HS-5 (cell line): ENCODE results near the gene GPX1.
"Not testable (repeated sequence)": the region's sequence is repeated elsewhere in the genome, so short reads cannot be mapped to it uniquely, and the experiment has no call there.

ENCODE experiments used
- DNase-seq: peaks from one replicate; pipeline ENCODE4 v3.0.0-alpha.2; 2012; ENCODE audit warnings: low read depth

GPX1 gene

GRCh38 chr3:49358217-49358883 is at the start of gene GPX1:
Gene GPX1, minus strand, starts transcription at chr3:49358353. Its CDS starts 75 bp downstream, at chr3:49358278.
- DNase-seq: peak; percentile 82

- no peak for DNase-seq
These were observed 48.7 kb upstream of the GPX1 start for GRCh38 chr3:49406571-49407565.

GRCh38 chr3:49405570-49405969 is 47.4 kb upstream of the GPX1 start:
- not testable (repeated sequence) for DNase-seq

GRCh38 chr3:49403891-49404290 is 45.7 kb upstream of the GPX1 start:
- no peak for DNase-seq

- DNase-seq: no peak
These were observed 43.6 kb upstream of the GPX1 start for GRCh38 chr3:49401766-49402165.

GRCh38 chr3:49399461-49399860 is 41.3 kb upstream of the GPX1 start:
- DNase-seq: no peak

GRCh38 chr3:49397470-49397869 is 39.3 kb upstream of the GPX1 start:
- DNase-seq: no peak

GRCh38 chr3:49391310-49391709 is 33.2 kb upstream of the GPX1 start:
- DNase-seq: not testable (repeated sequence)

- no peak for DNase-seq
These were observed 31.1 kb upstream of the GPX1 start for GRCh38 chr3:49389297-49389696.

GRCh38 chr3:49388289-49388820 is 30.2 kb upstream of the GPX1 start:
- no peak for DNase-seq

- DNase-seq: no peak
These were observed 29.6 kb upstream of the GPX1 start for GRCh38 chr3:49387721-49388120.

GRCh38 chr3:49386056-49386756 is 28.1 kb upstream of the GPX1 start:
- DNase-seq: no peak

- DNase-seq: no peak
These were observed 27.5 kb upstream of the GPX1 start for GRCh38 chr3:49385617-49386016.

- DNase-seq: no peak
These were observed 25.2 kb upstream of the GPX1 start for GRCh38 chr3:49383387-49383786.

GRCh38 chr3:49378249-49378895 is 20.2 kb upstream of the GPX1 start:
- DNase-seq: no peak

GRCh38 chr3:49377483-49377882 is 19.3 kb upstream of the GPX1 start:
- DNase-seq: no peak

GRCh38 chr3:49371946-49372345 is 13.8 kb upstream of the GPX1 start:
- DNase-seq: no peak

GRCh38 chr3:49370585-49371290 is 12.6 kb upstream of the GPX1 start:
- DNase-seq: no peak

- no peak for DNase-seq
These were observed 4.4 kb upstream of the GPX1 start for GRCh38 chr3:49362561-49362960.

- DNase-seq: no peak
These were observed 1.5 kb upstream of the GPX1 start for GRCh38 chr3:49359623-49360022.

GRCh38 chr3:49358884-49359225 is 702 bp upstream of the GPX1 start:
- no peak for DNase-seq
